Peyer's patch (tissue), 4 donors: ENCODE results near the gene HES1. TPM values are rescaled to one million over a fixed set of nuclear protein-coding genes. Genes with fewer than 3 reads are reported as not detected.

Experiments used
- DNase-seq, 3 donors: peaks; one replicate each; pipeline ENCODE4 v3.0.0-alpha.2; 2017 to 2019
- H3K27ac ChIP-seq, 4 donors: fragments of 200-600 bp; sonication (generic); one replicate each; pipeline ENCODE4 v1.5.1; 2016 to 2019
- H3K27me3 ChIP-seq, 2 donors: fragments of 200-600 bp; sonication (generic); one replicate each; pipeline ENCODE4 v1.5.1; 2019
- H3K36me3 ChIP-seq, 3 donors: fragments of 200-600 bp; sonication (generic); one replicate each; pipeline ENCODE4 v1.5.1; 2016 to 2019
- H3K4me1 ChIP-seq, 4 donors: fragments of 200-600 bp; sonication (generic); one replicate each; pipeline ENCODE4 v1.5.1; 2016 to 2019
- H3K4me3 ChIP-seq, 4 donors: fragments of 200-600 bp; sonication (generic); 1 replicate in 3 of 4; 2 replicates in 1 of 4; pipeline ENCODE4 v1.5.1; 2016 to 2019; ENCODE audit warnings: mild to moderate bottlenecking in 1 of 4
- H3K9me3 ChIP-seq, 4 donors: fragments of 200-600 bp; sonication (generic); one replicate each; pipeline ENCODE4 v1.5.1; 2016 to 2019; ENCODE audit warnings: mild to moderate bottlenecking in 1 of 4
- POLR2A ChIP-seq, 2 donors: fragments of 450-650 bp; IDR thresholded peaks; one replicate each; pipeline ENCODE4 v1.5.1; 2017; ENCODE audit warnings: antibody characterized with exemption in 2 of 2, mild to moderate bottlenecking in 2 of 2, moderate library complexity in 2 of 2
- total RNA-seq, 4 donors: library from RNA; depleted of rRNA; stranded (reverse); fragments of >200 nt; gene quantifications; one replicate each; pipeline ENCODE4 v1.1.0, GENCODE V29; 2016
- TF ChIP-seq, protein P1 (sequence below), 6 experiments: fragments of 450-650 bp in 4 of 6; fragments of 200-600 bp in 2 of 6; sonication (generic) in 1 of 6; IDR thresholded peaks; one replicate each; pipeline ENCODE4 v1.5.1; 2017 to 2019; ENCODE audit warnings: antibody characterized with exemption in 6 of 6, mild to moderate bottlenecking in 3 of 6, moderate library complexity in 1 of 6

Gene HES1, protein sequence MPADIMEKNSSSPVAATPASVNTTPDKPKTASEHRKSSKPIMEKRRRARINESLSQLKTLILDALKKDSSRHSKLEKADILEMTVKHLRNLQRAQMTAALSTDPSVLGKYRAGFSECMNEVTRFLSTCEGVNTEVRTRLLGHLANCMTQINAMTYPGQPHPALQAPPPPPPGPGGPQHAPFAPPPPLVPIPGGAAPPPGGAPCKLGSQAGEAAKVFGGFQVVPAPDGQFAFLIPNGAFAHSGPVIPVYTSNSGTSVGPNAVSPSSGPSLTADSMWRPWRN
- 10 to 100 TPM; 32.2 to 65.6 (median 49.4) TPM for total RNA-seq

GRCh38 chr3:194135806-194136518 lies at the start of gene HES1:
HES1 (plus strand) TSS chr3:194136148; CDS start chr3:194136381, 233 bp downstream.
- no peaks in the 10 kb centered on the region for H3K36me3 ChIP-seq
- TF ChIP-seq POLR2A (IDR thresholded peaks at IDR 0.05): peak; percentile 98 to 99
- TF ChIP-seq, protein P1, sequence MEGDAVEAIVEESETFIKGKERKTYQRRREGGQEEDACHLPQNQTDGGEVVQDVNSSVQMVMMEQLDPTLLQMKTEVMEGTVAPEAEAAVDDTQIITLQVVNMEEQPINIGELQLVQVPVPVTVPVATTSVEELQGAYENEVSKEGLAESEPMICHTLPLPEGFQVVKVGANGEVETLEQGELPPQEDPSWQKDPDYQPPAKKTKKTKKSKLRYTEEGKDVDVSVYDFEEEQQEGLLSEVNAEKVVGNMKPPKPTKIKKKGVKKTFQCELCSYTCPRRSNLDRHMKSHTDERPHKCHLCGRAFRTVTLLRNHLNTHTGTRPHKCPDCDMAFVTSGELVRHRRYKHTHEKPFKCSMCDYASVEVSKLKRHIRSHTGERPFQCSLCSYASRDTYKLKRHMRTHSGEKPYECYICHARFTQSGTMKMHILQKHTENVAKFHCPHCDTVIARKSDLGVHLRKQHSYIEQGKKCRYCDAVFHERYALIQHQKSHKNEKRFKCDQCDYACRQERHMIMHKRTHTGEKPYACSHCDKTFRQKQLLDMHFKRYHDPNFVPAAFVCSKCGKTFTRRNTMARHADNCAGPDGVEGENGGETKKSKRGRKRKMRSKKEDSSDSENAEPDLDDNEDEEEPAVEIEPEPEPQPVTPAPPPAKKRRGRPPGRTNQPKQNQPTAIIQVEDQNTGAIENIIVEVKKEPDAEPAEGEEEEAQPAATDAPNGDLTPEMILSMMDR (IDR thresholded peaks at IDR 0.05): peak in 3 of 6 experiments; percentile 6 to 22 (median 18)
- no peaks in the 10 kb centered on the region for H3K27me3 ChIP-seq

DNA sequence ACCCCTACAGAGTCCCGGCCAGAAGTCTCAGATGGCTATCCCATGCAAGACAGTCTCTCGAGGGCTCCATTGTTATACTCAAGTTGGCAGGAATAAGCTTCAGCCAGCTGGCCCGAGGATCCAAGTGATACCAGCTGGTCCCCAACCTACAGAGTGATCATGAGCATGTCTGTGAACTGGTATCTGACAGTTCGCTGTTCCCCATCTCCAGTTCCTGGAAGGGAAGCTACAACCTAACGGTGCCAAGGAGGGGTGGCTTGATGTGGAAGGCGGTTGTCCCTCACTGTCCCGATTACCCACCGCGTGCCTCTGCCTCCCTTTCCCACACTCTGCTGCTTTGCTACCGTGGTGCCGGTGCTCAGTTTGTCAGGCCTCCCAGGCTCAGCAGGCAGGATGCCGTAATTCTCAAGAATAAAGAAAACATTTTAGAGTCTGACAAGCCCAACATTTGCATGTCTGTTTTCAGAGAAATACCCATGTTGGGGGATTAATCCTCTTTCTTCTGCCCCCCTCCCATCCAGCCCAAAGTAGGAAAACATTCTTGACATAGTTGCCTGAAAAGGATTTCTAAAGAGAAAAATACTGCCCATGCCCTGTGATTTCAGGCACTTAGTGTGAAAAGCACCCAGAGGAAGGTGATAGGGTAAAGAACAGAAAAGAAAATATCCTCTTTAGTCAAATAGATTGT lies 49.4 kb upstream of the HES1 start:
- Histone ChIP-seq H3K27me3 (no peaks in the 10 kb centered on the region), H3K4me1 (peaks cover 0 to 23% (median 4%) of the 10 kb centered on the region in 4 donors), H3K9me3 (no peaks in the 10 kb centered on the region), H3K4me3 (no peak overlapping the region), H3K36me3 (no peaks in the 10 kb centered on the region), H3K27ac (no peak overlapping the region)
- TF ChIP-seq, protein P1 (IDR thresholded peaks at IDR 0.05): no peak
- TF ChIP-seq POLR2A (IDR thresholded peaks at IDR 0.05): no peak
- DNase-seq: peak in 1 of 3 donors; percentile 37

More at GRCh38 chr3:194135806-194136518, at the start of gene HES1:
- Histone ChIP-seq H3K27ac (peak within 1 kb of the TSS; percentile 83 to 99 (median 96)), H3K9me3 (no peaks in the 10 kb centered on the region), H3K4me3 (peak within 1 kb of the TSS; percentile 53 to 74 (median 62)), H3K4me1 (peaks cover 0 to 41% (median 27%) of the 10 kb centered on the region in 4 donors)
- peak; percentile 68 to 95 (median 94) for DNase-seq

DNA sequence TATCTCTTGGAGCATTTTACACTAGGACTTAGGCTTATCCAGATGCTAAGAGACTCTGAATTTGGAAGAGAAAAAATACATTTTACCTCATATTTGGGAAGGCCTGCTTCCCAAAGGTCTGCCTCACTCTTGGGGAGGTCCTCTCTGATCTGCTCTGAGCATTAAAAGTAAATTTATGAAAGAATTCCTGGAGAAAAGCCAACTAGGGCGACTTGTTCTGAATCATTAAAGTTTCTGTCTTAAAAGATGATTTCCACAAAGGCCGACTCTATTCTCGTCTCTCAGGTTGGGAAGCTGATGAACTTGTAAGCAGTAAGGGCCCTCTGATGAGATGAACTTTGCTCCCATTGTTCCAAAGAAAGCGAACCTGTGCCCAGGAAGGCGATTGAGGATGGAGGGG lies 48.7 kb upstream of the HES1 start:
- no peaks in the 10 kb centered on the region for H3K9me3 ChIP-seq
- no peaks in the 10 kb centered on the region for H3K36me3 ChIP-seq
- no peak overlapping the region for H3K4me3 ChIP-seq
- peaks cover 0 to 15% (median 2%) of the 10 kb centered on the region in 4 donors for H3K4me1 ChIP-seq
- H3K27me3 ChIP-seq: no peaks in the 10 kb centered on the region
- TF ChIP-seq POLR2A (IDR thresholded peaks at IDR 0.05): no peak
- TF ChIP-seq, protein P1 (IDR thresholded peaks at IDR 0.05): no peak
- no peak for DNase-seq
- no peak overlapping the region for H3K27ac ChIP-seq

DNA sequence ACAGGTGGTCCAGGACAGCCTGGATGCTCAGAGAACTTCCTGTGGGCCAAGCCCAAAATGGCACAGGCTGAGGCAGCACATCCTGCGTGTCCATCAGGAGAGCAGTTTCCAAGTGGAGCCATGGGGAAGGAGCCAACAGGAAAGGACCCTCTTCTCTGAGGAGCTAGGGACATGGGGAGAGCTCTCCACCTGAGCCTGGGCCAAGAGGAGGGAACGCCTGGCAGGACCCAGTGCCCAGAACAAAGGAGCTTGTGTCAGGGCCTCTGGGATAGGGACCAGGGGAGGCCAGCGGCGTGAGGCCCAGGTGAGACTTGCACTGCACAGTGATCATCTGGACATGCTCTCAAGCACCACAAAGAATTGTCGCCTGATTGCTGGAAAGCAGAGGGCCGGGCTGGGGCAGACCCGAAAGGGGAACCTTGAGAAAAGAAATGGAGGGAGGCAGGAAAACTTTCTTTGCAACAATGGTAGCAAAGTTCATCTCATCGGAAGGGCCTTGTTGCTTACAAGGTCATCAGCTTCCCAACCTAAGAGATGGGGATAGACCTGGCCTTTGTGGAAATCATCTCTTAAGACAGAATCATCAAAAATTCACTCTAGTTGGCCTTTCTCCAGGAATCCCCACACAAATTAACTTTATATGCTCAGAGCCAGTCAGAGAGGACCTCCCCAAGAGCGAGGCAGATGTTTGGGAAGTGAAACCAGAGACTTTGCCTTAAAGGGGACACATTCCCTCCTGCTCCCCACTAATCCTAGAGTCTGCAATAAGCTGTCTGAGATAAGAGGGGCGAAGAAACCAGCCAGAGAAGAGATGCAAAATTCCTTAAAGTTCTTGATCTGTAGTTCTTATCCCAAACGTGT lies 47.7 kb upstream of the HES1 start:
- H3K27ac ChIP-seq: no peak overlapping the region

More for the DNA sequence above, 47.7 kb upstream of the HES1 start:
- H3K27me3 ChIP-seq: no peaks in the 10 kb centered on the region
- DNase-seq: peak in 1 of 3 donors; percentile 37
- TF ChIP-seq, protein P1 (IDR thresholded peaks at IDR 0.05): no peak
- peaks cover 0 to 7% (median 2%) of the 10 kb centered on the region in 4 donors for H3K4me1 ChIP-seq
- H3K9me3 ChIP-seq: no peaks in the 10 kb centered on the region
- H3K4me3 ChIP-seq: no peak overlapping the region
- no peaks in the 10 kb centered on the region for H3K36me3 ChIP-seq
